ENCODE measurements around the gene DIRAS2.
"Not testable (repeated sequence)": the region's sequence is repeated elsewhere in the genome, so short reads cannot be mapped to it uniquely, and the experiment has no call there.

The DIRAS2 gene

GRCh38 chr9:90642570-90643539, at the start of gene DIRAS2:
DIRAS2 (minus strand) TSS chr9:90642824; CDS start chr9:90613827, 28,997 bp downstream.
- in situ Hi-C loops (cut with HindIII; ENCODE audit: low sequenced_read_pairs): no loop called here

- in situ Hi-C loops (cut with HindIII; ENCODE audit: low sequenced_read_pairs): no loop called here
Measured at GRCh38 chr9:90684736-90685135, 42.1 kb upstream of the DIRAS2 start.

GRCh38 chr9:90684106-90684505, 41.5 kb upstream of the DIRAS2 start:
- in situ Hi-C loops (cut with HindIII; ENCODE audit: low sequenced_read_pairs): no loop called here

DNA sequence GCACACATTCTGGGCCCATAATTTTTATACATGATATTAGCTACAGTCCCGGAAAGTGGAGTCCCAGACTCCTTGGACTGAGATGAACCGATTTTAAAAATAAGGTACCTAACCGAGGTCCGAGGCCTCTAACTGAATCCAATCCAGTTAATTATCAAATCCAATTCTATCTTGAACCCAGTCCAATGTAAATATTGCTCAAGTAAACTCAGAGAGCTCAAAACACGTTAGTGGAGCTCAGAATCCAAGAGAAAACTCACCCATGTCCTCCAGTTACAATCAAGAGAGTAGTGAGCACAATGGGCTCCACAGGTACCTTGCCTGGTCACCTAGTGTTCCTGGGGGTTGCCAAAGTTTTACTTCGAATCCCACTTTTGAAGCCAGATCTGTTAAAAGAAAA, 37.9 kb upstream of the DIRAS2 start:
- in situ Hi-C loops (cut with HindIII; ENCODE audit: low sequenced_read_pairs): no loop called here

- in situ Hi-C loops (cut with HindIII; ENCODE audit: low sequenced_read_pairs): no loop called here
Measured at GRCh38 chr9:90665072-90665471, 22.4 kb upstream of the DIRAS2 start.

DNA sequence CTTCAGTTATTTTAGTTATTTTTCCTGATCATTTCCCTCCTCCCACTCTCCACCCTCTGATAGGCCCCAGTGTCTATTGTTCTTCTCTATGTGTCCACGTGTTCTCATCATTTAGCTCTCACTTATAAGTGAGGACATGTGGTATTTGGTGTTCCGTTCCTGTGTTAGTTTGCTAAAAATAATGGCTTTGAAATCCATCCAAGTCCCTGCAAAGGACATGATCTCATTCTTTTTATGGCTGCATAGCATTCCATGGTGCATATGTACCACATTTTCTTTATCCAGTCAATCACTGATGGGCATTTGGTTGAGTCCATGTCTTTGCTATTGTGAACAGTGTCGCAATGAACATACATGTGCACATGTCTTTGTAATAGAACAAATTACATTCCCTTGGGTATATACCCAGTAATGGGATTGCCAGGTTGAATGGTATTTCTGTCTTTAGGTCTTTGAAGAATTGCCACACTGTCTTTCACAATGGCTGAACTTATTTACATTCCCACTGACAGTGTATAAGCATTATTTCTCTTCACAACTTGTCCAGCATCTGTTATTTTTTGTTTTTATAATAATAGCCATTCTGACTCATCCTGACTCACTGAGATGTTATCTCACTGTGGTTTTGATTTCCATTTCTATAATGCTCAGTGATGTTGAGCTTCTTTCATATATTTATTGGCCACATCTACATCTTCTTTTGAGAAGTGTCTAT, 17.2 kb upstream of the DIRAS2 start:
- in situ Hi-C loops (cut with HindIII; ENCODE audit: low sequenced_read_pairs): no loop called here

GRCh38 chr9:90658783-90659182, 16.2 kb upstream of the DIRAS2 start:
- in situ Hi-C loops (cut with HindIII; ENCODE audit: low sequenced_read_pairs): no loop called here

DNA sequence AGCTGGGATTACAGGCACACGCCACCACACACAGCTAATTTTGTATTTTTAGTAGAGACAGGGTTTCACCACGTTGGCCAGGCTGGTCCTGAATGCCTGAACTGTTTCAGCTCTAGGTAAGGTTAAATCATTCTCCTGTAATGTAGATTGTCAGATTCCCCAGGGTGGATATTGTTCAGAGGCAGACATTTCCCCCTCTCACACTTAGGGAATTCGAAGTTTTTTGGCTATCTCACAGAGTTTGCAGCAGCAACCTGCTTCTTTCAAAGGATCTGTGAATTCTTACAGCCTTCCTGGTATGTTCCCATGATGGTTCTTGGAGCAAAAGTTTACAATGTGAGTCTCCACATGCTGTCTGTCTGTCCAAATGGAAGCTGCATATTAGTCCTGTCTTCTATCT, 15.6 kb upstream of the DIRAS2 start:
- in situ Hi-C loops (cut with HindIII; ENCODE audit: low sequenced_read_pairs): no loop called here

GRCh38 chr9:90656876-90657275, 14.3 kb upstream of the DIRAS2 start:
- in situ Hi-C loops (cut with HindIII; ENCODE audit: low sequenced_read_pairs): not testable (repeated sequence)

- in situ Hi-C loops (cut with HindIII; ENCODE audit: low sequenced_read_pairs): no loop called here
Measured at GRCh38 chr9:90651246-90651645, 8.6 kb upstream of the DIRAS2 start.

- in situ Hi-C loops (cut with HindIII; ENCODE audit: low sequenced_read_pairs): no loop called here
Measured at GRCh38 chr9:90647843-90648242, 5.2 kb upstream of the DIRAS2 start.

- in situ Hi-C loops (cut with HindIII; ENCODE audit: low sequenced_read_pairs): no loop called here
Measured at GRCh38 chr9:90645721-90646120, 3.1 kb upstream of the DIRAS2 start.

GRCh38 chr9:90641884-90642487, 638 bp downstream of the DIRAS2 start:
- in situ Hi-C loops (cut with HindIII; ENCODE audit: low sequenced_read_pairs): no loop called here

DNA sequence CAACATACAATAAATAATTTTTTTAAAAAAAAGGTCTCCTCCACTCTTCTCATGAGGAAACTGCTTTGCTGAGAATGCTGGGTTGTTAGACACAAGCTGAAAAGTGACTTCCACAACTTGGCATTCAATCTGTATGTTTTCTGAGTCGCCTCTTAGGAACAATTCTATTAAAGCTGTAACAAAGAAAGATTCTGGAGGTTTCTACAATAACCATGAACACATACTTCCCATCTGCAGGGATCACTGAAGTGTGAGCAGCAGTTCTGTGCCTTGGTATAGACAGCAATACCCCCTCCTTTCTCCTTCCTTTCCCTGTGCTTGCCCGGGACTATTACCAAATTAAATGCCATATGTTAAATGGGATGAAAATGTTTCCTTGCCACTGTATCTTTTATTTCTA, 1.5 kb downstream of the DIRAS2 start:
- in situ Hi-C loops (cut with HindIII; ENCODE audit: low sequenced_read_pairs): no loop called here

DNA sequence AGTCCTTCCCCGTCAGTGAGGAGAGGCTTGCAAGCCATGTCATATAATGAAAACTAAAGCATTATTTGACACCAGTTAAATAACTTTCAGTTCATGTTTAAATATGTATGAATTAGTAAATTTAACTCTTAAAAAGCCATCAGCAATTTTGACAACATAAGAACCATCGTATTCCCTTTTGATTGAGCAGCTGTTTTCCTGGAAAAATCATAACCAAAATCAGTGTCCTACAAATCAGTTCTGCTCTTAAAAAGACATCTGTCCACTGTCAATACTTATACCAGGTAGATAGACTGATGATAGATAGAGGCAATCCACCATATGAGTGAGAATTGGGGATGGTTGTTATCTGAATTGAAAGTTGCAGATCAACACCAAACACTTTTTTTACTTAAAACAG, 2.3 kb downstream of the DIRAS2 start:
- in situ Hi-C loops (cut with HindIII; ENCODE audit: low sequenced_read_pairs): no loop called here

DNA sequence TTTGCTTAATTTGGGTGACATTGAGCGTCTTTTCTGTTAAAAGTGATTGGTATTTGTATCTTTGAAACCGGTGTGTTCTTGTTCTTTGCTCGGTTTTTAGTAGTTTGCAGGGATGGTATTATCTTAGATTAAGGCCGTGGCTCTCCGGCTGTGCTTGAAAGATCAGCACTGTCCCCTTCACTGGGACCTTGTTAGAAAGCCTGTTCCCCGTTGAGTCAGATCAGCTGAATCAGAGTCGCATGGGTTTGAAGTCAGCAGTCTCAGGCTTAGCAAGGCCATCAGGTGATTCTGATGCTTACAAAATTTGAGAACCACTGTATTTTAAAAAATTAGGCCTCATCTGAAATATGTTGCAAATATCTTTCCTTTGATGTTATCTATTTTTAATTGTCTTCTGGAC, 5.0 kb downstream of the DIRAS2 start:
- in situ Hi-C loops (cut with HindIII; ENCODE audit: low sequenced_read_pairs): no loop called here

DNA sequence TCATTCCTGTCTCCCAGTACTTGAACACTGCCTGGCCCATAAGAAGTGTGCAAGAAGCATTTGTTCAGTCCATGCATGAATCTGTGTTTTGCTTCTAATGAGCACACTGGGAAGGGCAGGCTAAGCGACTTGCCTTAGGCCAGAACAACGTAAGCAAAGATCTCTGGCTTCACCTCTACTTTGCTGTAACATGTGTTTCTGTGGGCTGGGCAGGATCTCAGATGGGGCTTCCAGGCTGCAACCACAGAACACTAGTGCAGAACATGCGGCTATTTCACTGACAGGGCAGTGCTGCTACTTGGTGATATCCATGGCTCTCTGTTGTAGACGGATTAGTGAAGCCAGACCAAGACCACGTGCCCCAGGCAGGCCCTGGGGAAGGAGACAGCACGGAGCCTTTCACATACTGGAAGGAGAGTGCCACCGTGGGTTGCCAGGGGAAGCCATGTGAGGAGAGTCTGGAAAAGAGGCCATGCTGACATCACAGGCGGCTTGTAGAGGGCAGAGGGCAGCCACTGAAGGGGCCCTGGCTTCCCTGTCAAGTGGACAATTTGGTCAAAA, 9.9 kb downstream of the DIRAS2 start:
- in situ Hi-C loops (cut with HindIII; ENCODE audit: low sequenced_read_pairs): no loop called here

- in situ Hi-C loops (cut with HindIII; ENCODE audit: low sequenced_read_pairs): no loop called here
Measured at GRCh38 chr9:90631964-90632363, 10.7 kb downstream of the DIRAS2 start.

DNA sequence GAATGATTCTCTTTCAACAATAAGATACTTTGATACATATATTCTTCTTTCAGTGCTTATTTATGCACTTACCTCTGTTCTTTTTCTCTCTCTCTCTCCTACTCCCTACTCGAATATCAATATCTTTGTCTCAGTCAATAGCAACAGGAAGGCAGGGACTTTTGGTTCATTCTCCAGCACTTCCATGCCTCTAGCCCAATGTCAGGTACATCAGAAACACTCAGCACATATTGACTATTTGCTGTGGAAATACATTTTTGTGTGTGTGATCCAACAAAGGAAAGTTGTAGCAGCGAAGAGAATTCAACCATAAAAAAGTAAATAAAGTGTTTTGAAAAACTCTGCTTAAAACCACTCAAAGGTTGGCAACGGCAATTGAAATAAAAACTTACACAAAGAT, 12.6 kb downstream of the DIRAS2 start:
- in situ Hi-C loops (cut with HindIII; ENCODE audit: low sequenced_read_pairs): no loop called here

- in situ Hi-C loops (cut with HindIII; ENCODE audit: low sequenced_read_pairs): no loop called here
Measured at GRCh38 chr9:90629354-90629753, 13.3 kb downstream of the DIRAS2 start.

GRCh38 chr9:90616806-90617205, 25.8 kb downstream of the DIRAS2 start:
- in situ Hi-C loops (cut with HindIII; ENCODE audit: low sequenced_read_pairs): no loop called here

Data from DLD1 (cell line).